DND-41 (cell line): Measurements from ENCODE around the gene SNCAIP.

Source experiments
- ATAC-seq: fragments of 200-7000 bp; cut with Tn5 transposase; 3 replicates; pipeline ENCODE4 v1.9.1; 2021; ENCODE audit warnings: low read depth; ENCODE audit not compliant: insufficient read depth
- DNase-seq: peaks from one replicate; pipeline ENCODE4 v3.0.0-alpha.2; 2020
- H2AFZ ChIP-seq: 2 replicates; pipeline ENCODE4 v1.6.0; 2012; ENCODE audit warnings: low read depth, low read length
- H3K27ac ChIP-seq: 2 replicates; pipeline ENCODE4 v1.5.1; 2012; ENCODE audit warnings: low read length, inconsistent platforms
- H3K27me3 ChIP-seq: fragments of 200-600 bp; sonication (generic); 2 replicates; pipeline ENCODE4 v1.6.0; 2012; ENCODE audit warnings: low read length, mild to moderate bottlenecking, inconsistent platforms; ENCODE audit not compliant: insufficient read depth, poor library complexity
- H3K36me3 ChIP-seq: 2 replicates; pipeline ENCODE4 v1.5.1; 2012; ENCODE audit warnings: low read length, inconsistent platforms; ENCODE audit not compliant: insufficient read depth
- H3K4me1 ChIP-seq: 2 replicates; pipeline ENCODE4 v1.5.1; 2012; ENCODE audit warnings: mild to moderate bottlenecking, low read length; ENCODE audit not compliant: insufficient read depth
- H3K4me2 ChIP-seq: 2 replicates; pipeline ENCODE4 v1.6.0; 2012; ENCODE audit warnings: mild to moderate bottlenecking, moderate library complexity, low read length, inconsistent platforms; ENCODE audit not compliant: insufficient read depth
- H3K4me3 ChIP-seq, 2 experiments: fragments of 200-600 bp in 1 of 2; shearing (Covaris generic) in 1 of 2; 2 replicates each; pipeline ENCODE4 v1.5.1; 2012 to 2016; ENCODE audit warnings: inconsistent platforms in 2 of 2, low read length in 2 of 2, mild to moderate bottlenecking in 2 of 2, low read depth in 1 of 2, moderate library complexity in 1 of 2
- H3K79me2 ChIP-seq: 2 replicates; pipeline ENCODE4 v1.6.0; 2012; ENCODE audit warnings: low read length, inconsistent platforms; ENCODE audit not compliant: insufficient read depth
- H3K9ac ChIP-seq: 2 replicates; pipeline ENCODE4 v1.6.0; 2012; ENCODE audit warnings: low read depth, mild to moderate bottlenecking, inconsistent platforms, low read length, moderate library complexity
- H3K9me3 ChIP-seq: 2 replicates; pipeline ENCODE4 v1.5.1; 2012; ENCODE audit warnings: low read length, moderate library complexity, mild to moderate bottlenecking, inconsistent platforms; ENCODE audit not compliant: insufficient read depth, severe bottlenecking
- H4K20me1 ChIP-seq: 2 replicates; pipeline ENCODE4 v1.6.0; 2012; ENCODE audit warnings: low read length; ENCODE audit not compliant: insufficient read depth
- CTCF ChIP-seq: IDR thresholded peaks from 2 replicates; pipeline ENCODE4 v1.5.1; 2012; ENCODE audit warnings: borderline replicate concordance, low read length, moderate library complexity, mild to moderate bottlenecking; ENCODE audit not compliant: poor library complexity, severe bottlenecking; ENCODE audit errors: extremely low read depth
- EZH2 ChIP-seq: IDR thresholded peaks from 3 replicates; pipeline ENCODE4 v1.6.1; 2012; ENCODE audit warnings: borderline replicate concordance, low read depth, mild to moderate bottlenecking, moderate library complexity, low read length, inconsistent platforms; ENCODE audit not compliant: severe bottlenecking

SNCAIP gene

GRCh38 chr5:122287101-122287500 is 24.9 kb upstream of the SNCAIP start:
- Histone ChIP-seq H3K36me3 (no peaks in the 10 kb centered on the region), H3K4me2 (no peak overlapping the region), H3K9ac (no peak overlapping the region), H3K4me3 (no peak overlapping the region), H3K4me1 (no peaks in the 10 kb centered on the region), H4K20me1 (no peaks in the 10 kb centered on the region), H3K9me3 (no peaks in the 10 kb centered on the region), H3K79me2 (no peaks in the 10 kb centered on the region), H3K27ac (no peak overlapping the region), H2AFZ (no peak overlapping the region), H3K27me3 (no peaks in the 10 kb centered on the region)
- no peak for DNase-seq
- no peak for TF ChIP-seq CTCF
- no peak for TF ChIP-seq EZH2
- no peak for ATAC-seq

- Histone ChIP-seq H3K4me1 (no peaks in the 10 kb centered on the region), H3K36me3 (no peaks in the 10 kb centered on the region), H3K27ac (no peak overlapping the region), H3K4me2 (no peak overlapping the region), H2AFZ (no peak overlapping the region), H3K9me3 (no peaks in the 10 kb centered on the region), H3K4me3 (no peak overlapping the region), H3K27me3 (no peaks in the 10 kb centered on the region), H3K9ac (no peak overlapping the region), H4K20me1 (no peaks in the 10 kb centered on the region), H3K79me2 (no peaks in the 10 kb centered on the region)
- ATAC-seq = no peak
- TF ChIP-seq EZH2 (no peak), CTCF (no peak)
- no peak for DNase-seq
Measured at GRCh38 chr5:122291000-122291901, 20.8 kb upstream of the SNCAIP start.

- Histone ChIP-seq H3K9me3 (no peaks in the 10 kb centered on the region), H3K79me2 (no peaks in the 10 kb centered on the region), H3K4me3 (no peak overlapping the region), H2AFZ (no peak overlapping the region), H3K4me1 (no peaks in the 10 kb centered on the region), H3K9ac (no peak overlapping the region), H3K27me3 (no peaks in the 10 kb centered on the region), H3K4me2 (no peak overlapping the region), H3K27ac (no peak overlapping the region), H4K20me1 (no peaks in the 10 kb centered on the region), H3K36me3 (no peaks in the 10 kb centered on the region)
- no peak for TF ChIP-seq CTCF
- no peak for TF ChIP-seq EZH2
- ATAC-seq (no peak), DNase-seq (no peak)
Measured at GRCh38 chr5:122292332-122292731, 19.7 kb upstream of the SNCAIP start.
